Cardiac muscle cell (in vitro differentiated cells and primary cell): ENCODE results near the gene CTXN3. TPM values are rescaled to one million over a fixed set of nuclear protein-coding genes. Genes with fewer than 3 reads are reported as not detected.

ENCODE experiments used
- DNase-seq, 2 donors: peaks; one replicate each; pipeline versions ENCODE4 v3.0.0 to v3.0.0-alpha.2; 2010 to 2017; ENCODE audit warnings: low read depth in 1 of 2, low spot score in 1 of 2
- H3K27ac ChIP-seq: fragments of 200-600 bp; sonication (generic); 2 replicates; pipeline ENCODE4 v1.5.1; 2016
- H3K27me3 ChIP-seq: fragments of 200-600 bp; sonication (generic); 2 replicates; pipeline ENCODE4 v1.6.0; 2016; ENCODE audit warnings: control low read depth
- H3K36me3 ChIP-seq: fragments of 200-600 bp; sonication (generic); 2 replicates; pipeline ENCODE4 v1.5.1; 2016; ENCODE audit warnings: control low read depth
- H3K4me1 ChIP-seq: fragments of 200-600 bp; sonication (generic); 2 replicates; pipeline ENCODE4 v1.8.1; 2017; ENCODE audit warnings: low read depth, mild to moderate bottlenecking, mixed run types
- H3K4me3 ChIP-seq: fragments of 200-600 bp; sonication (generic); 2 replicates; pipeline ENCODE4 v1.5.1; 2016; ENCODE audit warnings: mild to moderate bottlenecking
- H3K9me3 ChIP-seq: fragments of 200-600 bp; sonication (generic); 2 replicates; pipeline ENCODE4 v1.5.1; 2017; ENCODE audit warnings: low read depth, mild to moderate bottlenecking, control low read depth
- CTCF ChIP-seq: IDR thresholded peaks from 2 replicates; pipeline ENCODE4 v1.5.1; 2012; ENCODE audit warnings: low read depth, mild to moderate bottlenecking, low read length
- polyA plus RNA-seq: library from polyadenylated mRNA; unstranded; fragments of >200 nt; fragmentation: Nextera tagmentation; extraction: Ambion mirVana; gene quantifications from 2 replicates; pipeline ENCODE4 v1.2.1, GENCODE V29; 2016
- total RNA-seq: library from RNA; depleted of rRNA; stranded (reverse); fragments of >200 nt; gene quantifications from 2 replicates; pipeline ENCODE4 v1.2.3, GENCODE V29; 2016

The CTXN3 gene
- total and polyA plus RNA-seq, 2 experiments from 2014 or later = not detected

- H3K4me1 ChIP-seq = no peaks in the 10 kb centered on the region
- no peaks in the 10 kb centered on the region for H3K36me3 ChIP-seq
- H3K27me3 ChIP-seq = no peaks in the 10 kb centered on the region
- no peak overlapping the region for H3K4me3 ChIP-seq
- H3K9me3 ChIP-seq = no peaks in the 10 kb centered on the region
- no peak overlapping the region for H3K27ac ChIP-seq
- TF ChIP-seq CTCF = no peak
- DNase-seq = peak in 1 of 2 donors; percentile 26
These were observed 33.0 kb upstream of the CTXN3 start for GRCh38 chr5:127615916-127616315.

- Histone ChIP-seq H3K27ac (no peak overlapping the region), H3K4me3 (no peak overlapping the region), H3K4me1 (no peaks in the 10 kb centered on the region), H3K36me3 (no peaks in the 10 kb centered on the region), H3K9me3 (no peaks in the 10 kb centered on the region), H3K27me3 (no peaks in the 10 kb centered on the region)
- DNase-seq = no peak
- no peak for TF ChIP-seq CTCF
These were observed 28.9 kb upstream of the CTXN3 start for GRCh38 chr5:127619908-127620479.

DNA sequence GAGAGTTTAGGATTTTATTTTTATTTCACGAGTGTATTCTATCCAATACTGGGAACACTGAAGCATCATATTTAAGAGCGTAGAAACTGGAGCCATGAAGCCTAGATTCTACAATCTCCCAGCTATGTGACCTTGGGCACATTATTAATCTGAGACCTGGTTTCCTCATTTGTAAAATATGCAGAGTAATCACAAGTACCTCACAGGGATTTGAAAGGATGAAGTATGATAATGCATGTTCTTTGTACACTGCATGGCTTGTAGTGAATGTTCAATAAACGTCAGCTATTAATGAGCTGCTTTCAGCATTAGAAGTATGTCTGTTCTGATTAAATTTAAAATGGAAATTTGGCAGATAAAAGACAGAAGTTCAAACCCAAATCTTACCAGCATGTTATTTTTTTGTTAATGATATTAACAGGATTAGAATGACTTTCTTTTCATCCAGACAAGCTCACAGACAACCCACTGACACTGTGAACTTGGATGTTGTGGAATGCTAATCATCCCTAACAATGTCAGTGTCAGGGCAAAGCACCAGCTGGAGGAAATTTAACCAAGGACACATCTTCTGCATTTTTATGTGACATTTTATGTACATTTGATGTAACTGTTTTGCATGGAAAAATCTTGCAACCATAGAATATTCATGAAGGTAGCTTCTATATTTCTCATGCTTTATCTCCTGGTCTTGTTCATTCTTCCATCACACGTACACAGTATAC is 27.1 kb upstream of the CTXN3 start:
- no peak overlapping the region for H3K4me3 ChIP-seq
- H3K36me3 ChIP-seq = no peaks in the 10 kb centered on the region
- H3K9me3 ChIP-seq = no peaks in the 10 kb centered on the region
- TF ChIP-seq CTCF = no peak
- no peaks in the 10 kb centered on the region for H3K27me3 ChIP-seq
- no peak for DNase-seq
- H3K27ac ChIP-seq = no peak overlapping the region
- H3K4me1 ChIP-seq = no peaks in the 10 kb centered on the region

- Histone ChIP-seq H3K27ac (no peak overlapping the region), H3K27me3 (no peaks in the 10 kb centered on the region), H3K4me1 (no peaks in the 10 kb centered on the region), H3K36me3 (no peaks in the 10 kb centered on the region), H3K4me3 (no peak overlapping the region), H3K9me3 (no peaks in the 10 kb centered on the region)
- no peak for TF ChIP-seq CTCF
- DNase-seq = no peak
These were observed 14.9 kb upstream of the CTXN3 start for GRCh38 chr5:127634007-127634406.

DNA sequence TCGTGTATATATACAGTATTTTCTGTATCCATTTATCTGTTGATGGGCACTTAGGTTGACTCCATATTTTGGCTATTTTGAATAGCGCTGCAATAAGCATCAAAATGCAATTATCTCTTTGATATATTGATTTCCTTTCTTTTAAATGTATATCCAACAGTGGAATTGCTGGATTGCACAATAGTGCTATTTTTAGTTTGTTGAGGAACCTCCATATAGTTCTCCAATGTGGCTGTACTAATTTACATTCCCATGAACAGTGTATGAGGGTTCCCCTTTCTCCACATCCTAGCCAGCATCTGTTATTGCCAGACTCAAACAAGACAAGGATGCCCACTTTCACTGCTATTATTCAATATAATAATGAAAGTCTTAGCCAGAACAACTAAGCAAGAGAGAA is 9.1 kb upstream of the CTXN3 start:
- Histone ChIP-seq H3K4me1 (peaks cover 5% of the 10 kb centered on the region), H3K27ac (no peak overlapping the region), H3K36me3 (no peaks in the 10 kb centered on the region), H3K9me3 (no peaks in the 10 kb centered on the region), H3K27me3 (no peaks in the 10 kb centered on the region), H3K4me3 (no peak overlapping the region)
- no peak for TF ChIP-seq CTCF
- no peak for DNase-seq
